GM12878 (cell line): ENCODE measurements around the gene IGF2BP2. TPM values are rescaled to one million over a fixed set of nuclear protein-coding genes. Genes with fewer than 3 reads are reported as not detected.
A peak's percentile ranks its signal among the peaks of the same experiment; 100 is the strongest.

Experiments
- ATAC-seq: fragments of 200-7000 bp; cut with Tn5 transposase; 3 replicates; pipeline ENCODE4 v1.9.1; 2020; ENCODE audit warnings: mild to moderate bottlenecking, moderate library complexity
- BruUV-seq: library from RNA; stranded (reverse); fragments of 400-500 nt; replicated peaks from 2 replicates; lab custom pipeline; 2021; lab: Mats Ljungman, UMichigan
- CTCF ChIA-PET: fragments of 300-600 bp; sonication (Branson Sonifier 250); formaldehyde crosslinking; extraction: SDS; loops from one replicate; lab custom pipeline; 2021; ENCODE audit warnings: inconsistent platforms; lab: Yijun Ruan, JAX
- POLR2A ChIA-PET: fragments of 350-600 bp; formaldehyde crosslinking; extraction: SDS; loops from one replicate; lab custom pipeline; 2021; ENCODE audit warnings: inconsistent platforms; lab: Charles Lee
- RAD21 ChIA-PET: fragments of 300-600 bp; sonication (Branson Sonifier 250); formaldehyde crosslinking; loops from one replicate; lab custom pipeline; 2023; ENCODE audit warnings: antibody characterized with exemption; ENCODE audit not compliant: unreplicated experiment; lab: Charles Lee
- SMC1A ChIA-PET: fragments of 300-600 bp; sonication (Branson Sonifier 250); formaldehyde crosslinking; loops from one replicate; lab custom pipeline; 2023; ENCODE audit not compliant: unreplicated experiment, uncharacterized antibody; lab: Charles Lee
- DNase-seq: peaks from one replicate; pipeline ENCODE4 v3.0.0-alpha.2; 2011; ENCODE audit warnings: low read depth, low spot score
- FAIRE-seq: peaks from 3 replicates; lab custom pipeline; 2011; peaks lifted over from hg19 to GRCh38; lab: Jason Lieb, UNC
- H2AFZ ChIP-seq: 2 replicates; pipeline ENCODE4 v1.6.0; 2011; ENCODE audit warnings: low read depth, low read length, control low read depth; ENCODE audit not compliant: control insufficient read depth
- H3K27ac ChIP-seq: 2 replicates; pipeline ENCODE4 v1.5.1; 2011; ENCODE audit warnings: control low read depth; ENCODE audit not compliant: control insufficient read depth, insufficient read depth
- H3K27me3 ChIP-seq, 2 experiments: replicated peaks in 1 of 2; 2 replicates each; pipeline versions ENCODE4 v1.6.0 to v1.6.1; 2011; ENCODE audit warnings: low read length in 1 of 2; ENCODE audit not compliant: control insufficient read depth in 2 of 2, insufficient read depth in 2 of 2
- H3K36me3 ChIP-seq, 2 experiments: 2 replicates each; pipeline ENCODE4 v1.5.1; 2011; ENCODE audit warnings: low read length in 1 of 2; ENCODE audit not compliant: control insufficient read depth in 2 of 2, insufficient read depth in 2 of 2
- H3K4me1 ChIP-seq: 2 replicates; pipeline ENCODE4 v1.6.1; 2011; ENCODE audit warnings: mild to moderate bottlenecking, low read length, moderate library complexity, mixed read lengths; ENCODE audit not compliant: control insufficient read depth, insufficient read depth
- H3K4me2 ChIP-seq: 2 replicates; pipeline ENCODE4 v1.6.0; 2011; ENCODE audit warnings: control low read depth; ENCODE audit not compliant: control insufficient read depth, insufficient read depth
- H3K4me3 ChIP-seq: fragments of 200-600 bp; sonication (generic); 2 replicates; pipeline ENCODE4 v1.5.1; 2016
- H3K79me2 ChIP-seq: 2 replicates; pipeline ENCODE4 v1.6.0; 2011; ENCODE audit warnings: low read length; ENCODE audit not compliant: control insufficient read depth, insufficient read depth
- H3K9ac ChIP-seq: 2 replicates; pipeline ENCODE4 v1.8.0; 2011; ENCODE audit warnings: low read length, control low read depth, mixed read lengths; ENCODE audit not compliant: control insufficient read depth, insufficient read depth
- H3K9me3 ChIP-seq: replicated peaks from 3 replicates; pipeline ENCODE4 v1.5.1; 2011; ENCODE audit warnings: mild to moderate bottlenecking, low read length; ENCODE audit not compliant: control insufficient read depth, insufficient read depth
- H4K20me1 ChIP-seq: 2 replicates; pipeline ENCODE4 v1.6.0; 2011; ENCODE audit not compliant: control insufficient read depth, insufficient read depth
- CTCF ChIP-seq, 3 experiments: IDR thresholded peaks in 2 of 3; conservative IDR thresholded peaks in 1 of 3; 2 replicates each; pipeline ENCODE4 v1.5.1; 2011; ENCODE audit warnings: low read depth in 3 of 3, low read length in 3 of 3, mild to moderate bottlenecking in 3 of 3, control low read depth in 2 of 3, moderate library complexity in 2 of 3, inconsistent platforms in 1 of 3, mixed read lengths in 1 of 3; ENCODE audit not compliant: control insufficient read depth in 2 of 3, insufficient read depth in 1 of 3; ENCODE audit errors: extremely low read depth in 1 of 3
- NR2F1 ChIP-seq: fragments of 450-650 bp; conservative IDR thresholded peaks from 2 replicates; pipeline ENCODE4 v1.6.1; 2017; ENCODE audit warnings: mild to moderate bottlenecking
- RAD21 ChIP-seq: IDR thresholded peaks from 2 replicates; pipeline ENCODE4 v1.6.1; 2011; ENCODE audit warnings: mild to moderate bottlenecking, low read depth, low read length, moderate library complexity; ENCODE audit not compliant: insufficient read depth
- SMC3 ChIP-seq: IDR thresholded peaks from 2 replicates; pipeline ENCODE4 v1.6.1; 2011; ENCODE audit warnings: low read length, improper control_type of control experiment, borderline replicate concordance
- WGBS: methylation state at CpG from one replicate; pipeline ENCODE4 v1.1.6; 2016; ENCODE audit warnings: low lambda C conversion rate; ENCODE audit not compliant: insufficient replicate concordance, insufficient coverage; ENCODE audit errors: missing lambda C conversion rate; 5-methylcytosine and 5-hydroxymethylcytosine counted together
- in situ Hi-C: fragments of 300-500 bp; cut with MboI; formaldehyde crosslinking; loops from 9 replicates; pipeline ENCODE4 v1.14.3; 2018; ENCODE audit warnings: mixed read lengths
- intact Hi-C: fragments of 100-400 bp; cut with micrococcal nuclease; formaldehyde crosslinking; loops from one replicate; pipeline ENCODE4 v1.14.2; 2022; ENCODE audit not compliant: unreplicated experiment
- polyA plus RNA-seq, 11 experiments: library from polyadenylated mRNA; depleted of rRNA in 4 of 11; unstranded in 6 of 11; stranded (reverse) in 5 of 11; fragments of >200 nt; fragmentation: Nextera tagmentation in 4 of 11; fragmentation: Illumina TruSeq in 1 of 11; extraction: Ambion mirVana in 4 of 11; extraction: Trizol in 1 of 11; gene quantifications; 1 replicate in 1 of 11; 2 replicates in 10 of 11; pipeline versions ENCODE4 v1.2.1 to v1.2.3, GENCODE V29; 2011 to 2016; ENCODE audit warnings: inconsistent platforms in 2 of 11, missing spikeins in 2 of 11, low read depth in 1 of 11
- total RNA-seq, 4 experiments: library from RNA; depleted of rRNA in 3 of 4; stranded (reverse); fragments of >200 nt in 3 of 4; fragmentation: Illumina TruSeq in 1 of 4; extraction: Trizol in 1 of 4; gene quantifications; 2 replicates each; pipeline versions ENCODE4 v1.2.1 to v1.2.3, GENCODE V29; 2013 to 2021

Gene IGF2BP2
- total and polyA plus RNA-seq, 10 of the 15 experiments (the other 5 are each of a cell fraction or from before 2014, with no cell fraction given): 0.25 to 0.72 TPM; not detected in 8

DNA sequence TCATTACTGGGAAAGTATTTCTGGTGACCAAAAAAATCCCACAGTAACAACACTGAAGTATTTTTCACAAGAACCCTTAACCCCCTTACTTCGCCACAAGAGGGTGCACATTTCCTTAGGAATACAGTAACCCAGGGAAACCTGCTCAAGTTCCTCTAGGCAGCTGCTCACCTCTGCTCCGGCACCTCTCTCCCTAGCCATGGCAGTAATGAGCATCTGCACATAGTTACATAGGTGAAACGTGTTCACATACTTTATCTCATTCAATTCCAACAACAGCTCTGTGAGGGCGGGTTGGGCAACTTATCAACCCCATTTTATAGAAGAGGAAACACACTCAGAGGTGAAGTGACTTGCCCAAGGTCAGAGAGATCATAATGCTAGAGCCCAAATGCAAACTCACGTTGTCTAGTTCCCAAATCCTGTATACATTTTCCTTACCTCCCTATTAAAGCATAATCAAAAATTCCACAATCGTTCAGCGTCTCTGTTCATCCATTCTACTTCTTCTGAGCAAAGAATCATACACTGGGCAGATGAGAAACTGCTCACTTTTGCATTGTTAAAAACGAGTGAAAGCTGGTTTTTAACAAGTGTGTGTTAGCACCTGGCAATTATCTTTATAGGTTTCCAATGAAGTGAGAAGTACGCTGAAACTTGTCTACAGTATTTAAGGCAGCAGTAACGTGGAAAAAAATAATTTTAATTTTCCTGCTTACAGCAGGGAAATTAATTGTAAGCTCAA, 90.7 kb downstream of the IGF2BP2 start:
- no peaks in the 10 kb centered on the region for H3K36me3 ChIP-seq
- WGBS: 29% methylated on average over 10 of the region's 10 CpGs
- no peak overlapping the region for H3K4me3 ChIP-seq
- ATAC-seq (peak; percentile 81), FAIRE-seq (peak; percentile 71), DNase-seq (no peak)
- H4K20me1 ChIP-seq: no peaks in the 10 kb centered on the region
- no peaks in the 10 kb centered on the region for H3K27me3 ChIP-seq
- in situ Hi-C loops: no loop called here
- no peak overlapping the region for H3K9ac ChIP-seq
- no peaks in the 10 kb centered on the region for H3K79me2 ChIP-seq
- POLR2A ChIA-PET: no interaction called here
- CTCF ChIA-PET: interaction anchor here (0.7 to 5.6 kb wide), 13 partner anchors 11 to 265 kb away, joined by 3 to 40 read pairs (median 7); no protein-coding TSS in a partner anchor
- no peak overlapping the region for H3K4me2 ChIP-seq
- BruUV-seq: no TSS peak
- SMC1A ChIA-PET: interaction anchor here (1.5 to 4.1 kb wide), 3 partner anchors 11 to 209 kb away, joined by 4 to 39 read pairs (median 5); no protein-coding TSS in a partner anchor
- no peak overlapping the region for H2AFZ ChIP-seq
- H3K4me1 ChIP-seq: peaks cover 5% of the 10 kb centered on the region; the same call in 1 of the 2 replicates
- RAD21 ChIA-PET: interaction anchor here (0.9 to 5.7 kb wide), 3 partner anchors 12 to 70 kb away, joined by 3 to 32 read pairs (median 5); no protein-coding TSS in a partner anchor
- H3K9me3 ChIP-seq: no peaks in the 10 kb centered on the region
- TF ChIP-seq SMC3 (peak; percentile 62; the same call in 1 of the 2 replicates), NR2F1 (no peak), RAD21 (peak; percentile 80), CTCF (IDR thresholded peaks at IDR 0.05 in 2 of 3, conservative IDR thresholded peaks at IDR 0.05 in 1 of 3; ENCODE audit: control insufficient read depth in 2 of 3, extremely low read depth in 1 of 3, insufficient read depth in 1 of 3, low read depth in 3 of 3, low read length in 3 of 3) (peak; percentile 49 to 58 (median 49); a peak in 4 of 6 replicates)
- intact Hi-C loops: loop anchor here (2.0 kb wide), 1 partner anchor 35 kb away; no protein-coding TSS in a partner anchor
- H3K27ac ChIP-seq: no peak overlapping the region
